ENCODE data around the gene BLTP1.
"Not testable (repeated sequence)": the region's sequence is repeated elsewhere in the genome, so short reads cannot be mapped to it uniquely, and the experiment has no call there.

Gene BLTP1, protein sequence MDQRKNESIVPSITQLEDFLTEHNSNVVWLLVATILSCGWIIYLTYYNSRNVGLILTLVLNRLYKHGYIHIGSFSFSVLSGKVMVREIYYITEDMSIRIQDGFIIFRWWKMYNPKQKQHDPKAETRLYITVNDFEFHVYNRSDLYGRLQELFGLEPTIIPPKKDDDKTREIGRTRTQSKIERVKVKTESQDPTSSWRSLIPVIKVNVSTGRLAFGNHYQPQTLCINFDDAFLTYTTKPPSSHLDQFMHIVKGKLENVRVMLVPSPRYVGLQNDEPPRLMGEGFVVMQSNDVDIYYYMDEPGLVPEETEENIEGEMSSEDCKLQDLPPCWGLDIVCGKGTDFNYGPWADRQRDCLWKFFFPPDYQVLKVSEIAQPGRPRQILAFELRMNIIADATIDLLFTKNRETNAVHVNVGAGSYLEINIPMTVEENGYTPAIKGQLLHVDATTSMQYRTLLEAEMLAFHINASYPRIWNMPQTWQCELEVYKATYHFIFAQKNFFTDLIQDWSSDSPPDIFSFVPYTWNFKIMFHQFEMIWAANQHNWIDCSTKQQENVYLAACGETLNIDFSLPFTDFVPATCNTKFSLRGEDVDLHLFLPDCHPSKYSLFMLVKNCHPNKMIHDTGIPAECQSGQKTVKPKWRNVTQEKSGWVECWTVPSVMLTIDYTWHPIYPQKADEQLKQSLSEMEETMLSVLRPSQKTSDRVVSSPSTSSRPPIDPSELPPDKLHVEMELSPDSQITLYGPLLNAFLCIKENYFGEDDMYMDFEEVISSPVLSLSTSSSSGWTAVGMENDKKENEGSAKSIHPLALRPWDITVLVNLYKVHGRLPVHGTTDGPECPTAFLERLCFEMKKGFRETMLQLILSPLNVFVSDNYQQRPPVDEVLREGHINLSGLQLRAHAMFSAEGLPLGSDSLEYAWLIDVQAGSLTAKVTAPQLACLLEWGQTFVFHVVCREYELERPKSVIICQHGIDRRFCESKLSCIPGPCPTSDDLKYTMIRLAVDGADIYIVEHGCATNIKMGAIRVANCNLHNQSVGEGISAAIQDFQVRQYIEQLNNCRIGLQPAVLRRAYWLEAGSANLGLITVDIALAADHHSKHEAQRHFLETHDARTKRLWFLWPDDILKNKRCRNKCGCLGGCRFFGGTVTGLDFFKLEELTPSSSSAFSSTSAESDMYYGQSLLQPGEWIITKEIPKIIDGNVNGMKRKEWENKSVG (N-terminal part only)

DNA sequence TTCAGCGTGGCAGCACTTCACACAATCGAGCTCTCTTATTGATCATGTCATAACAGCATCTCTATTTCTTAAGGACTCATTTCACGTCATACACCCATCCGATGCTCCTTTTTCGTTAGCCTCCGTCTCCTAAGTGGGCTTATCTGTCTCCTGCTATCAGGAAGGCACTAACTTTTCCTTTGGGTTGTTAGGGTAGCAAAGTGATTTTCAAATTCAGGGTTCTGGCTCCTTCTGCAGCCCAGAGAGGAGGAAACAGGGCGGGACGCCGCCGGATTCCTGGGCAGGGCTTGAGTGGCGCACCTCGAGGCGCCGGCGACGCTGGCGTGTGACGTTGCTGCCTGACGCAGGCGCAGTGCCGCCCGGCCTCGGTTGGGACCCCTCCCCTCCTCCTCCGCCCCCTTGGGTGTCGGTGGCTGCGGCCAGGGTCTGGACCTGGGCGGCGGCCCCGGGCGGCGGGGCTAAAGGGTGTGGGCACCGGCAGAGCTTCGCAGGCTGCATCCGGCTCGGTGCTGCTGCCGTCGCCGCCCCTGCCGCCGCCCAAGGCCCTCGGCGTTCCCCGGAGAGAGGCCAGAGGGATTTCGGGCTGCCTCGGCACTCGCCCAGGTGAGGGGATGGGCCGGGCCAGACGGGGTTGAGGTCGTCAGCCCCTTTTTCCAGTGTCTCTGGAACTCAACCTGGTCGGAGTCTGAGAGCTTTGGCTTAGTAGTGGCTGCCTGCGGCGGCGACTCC, at the start of gene BLTP1:
Gene BLTP1, plus strand, starts transcription at position 350 of the 729 bp plus-strand sequence. CDS start 18,317 bp downstream, outside the sequence.
- DNase-seq (ENCODE audit: low spot score): peak; percentile 61

DNA sequence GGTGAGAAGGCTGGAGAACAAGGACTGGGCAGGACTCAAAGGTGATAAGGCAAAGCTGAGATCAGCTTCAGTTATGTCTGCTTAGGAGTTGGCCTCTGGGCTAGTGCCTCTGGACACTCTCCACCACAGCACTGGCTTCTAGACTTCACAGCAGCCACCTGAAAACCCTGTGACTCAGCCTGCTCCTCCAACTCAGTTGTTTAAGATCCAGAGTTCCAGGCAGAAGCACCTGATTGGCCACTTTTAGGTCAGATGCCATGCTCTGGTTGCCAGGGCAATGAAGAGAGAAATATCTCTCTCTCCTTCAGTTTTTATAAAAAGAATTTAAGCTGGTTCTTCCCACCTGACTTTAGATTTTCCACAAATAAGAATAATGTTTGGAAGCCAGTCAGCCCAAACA, 47.9 kb upstream of the BLTP1 start:
- DNase-seq (ENCODE audit: low spot score): no peak

DNA sequence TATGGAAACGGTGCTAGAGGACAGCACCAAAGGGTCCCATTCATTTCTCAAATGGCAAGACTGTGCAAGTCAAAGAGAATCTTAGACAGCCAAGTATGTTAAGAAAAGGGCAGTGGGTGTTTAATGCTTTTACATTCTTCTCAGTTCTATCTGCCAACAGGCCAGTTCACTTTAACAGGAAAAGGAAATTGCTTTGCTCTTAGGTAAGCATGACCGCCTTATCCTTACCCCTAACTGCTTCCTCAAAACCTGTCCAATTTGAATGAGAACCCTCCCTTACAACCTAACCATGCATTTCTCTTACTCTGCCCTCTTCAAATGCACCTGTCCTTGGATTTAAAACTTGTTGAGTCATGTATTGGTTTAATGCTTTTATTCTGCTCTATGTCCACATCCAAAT, 44.5 kb upstream of the BLTP1 start:
- DNase-seq (ENCODE audit: low spot score): no peak

DNA sequence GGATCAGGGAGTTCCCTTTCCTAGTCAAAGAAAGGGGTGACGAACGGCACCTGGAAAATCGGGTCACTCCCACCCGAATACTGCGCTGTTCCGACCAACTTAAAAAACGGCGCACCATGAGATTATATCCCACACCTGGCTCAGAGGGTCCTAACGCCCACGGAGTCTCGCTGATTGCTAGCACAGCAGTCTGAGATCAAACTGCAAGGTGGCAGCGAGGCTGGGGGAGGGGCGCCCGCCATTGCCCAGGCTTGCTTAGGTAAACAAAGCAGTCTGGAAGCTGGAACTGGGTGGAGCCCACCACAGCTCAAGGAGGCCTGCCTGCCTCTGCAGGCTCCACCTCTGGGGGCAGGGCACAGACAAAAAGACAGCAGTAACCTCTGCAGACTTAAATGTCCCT, 41.8 kb upstream of the BLTP1 start:
- not testable (repeated sequence) for DNase-seq (ENCODE audit: low spot score)

DNA sequence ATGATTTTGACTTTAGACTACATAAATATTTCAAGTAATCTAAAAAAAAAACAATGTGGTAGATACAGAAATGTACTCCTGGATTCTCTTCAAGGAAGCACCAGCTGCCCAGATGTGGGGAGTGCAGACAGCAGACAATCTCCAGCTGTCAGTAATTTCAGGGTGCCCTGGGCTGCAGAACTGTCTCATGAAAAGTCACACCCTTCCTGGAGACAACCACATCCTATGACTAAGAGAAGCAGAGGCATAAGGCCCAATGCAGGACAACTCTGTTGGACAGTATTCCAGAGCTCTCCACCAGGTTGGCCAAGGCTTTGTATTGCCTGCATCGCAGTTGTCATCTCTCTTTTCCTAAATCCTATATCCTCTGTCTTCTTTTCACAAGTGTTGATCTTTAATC, 34.4 kb upstream of the BLTP1 start:
- DNase-seq (ENCODE audit: low spot score): no peak

DNA sequence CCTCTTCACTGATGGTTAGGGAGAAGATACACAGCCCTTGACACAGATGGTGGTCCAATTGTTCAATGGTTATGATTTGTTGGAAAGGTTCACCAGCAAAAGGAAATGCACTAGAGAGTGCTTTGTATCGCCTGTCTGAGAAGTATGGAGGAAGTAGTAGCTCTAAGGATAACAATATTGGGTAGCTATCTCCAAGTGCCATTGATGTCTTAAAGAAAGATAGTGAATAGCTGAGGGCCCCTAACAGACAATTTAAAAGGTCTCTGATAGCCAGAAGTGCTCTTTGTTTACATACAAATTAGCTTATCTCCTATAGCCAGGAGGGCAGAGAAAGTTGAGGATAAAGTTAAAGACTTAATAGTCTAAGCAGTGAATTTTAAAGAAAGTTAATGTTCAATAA, 33.9 kb upstream of the BLTP1 start:
- no peak for DNase-seq (ENCODE audit: low spot score)

DNA sequence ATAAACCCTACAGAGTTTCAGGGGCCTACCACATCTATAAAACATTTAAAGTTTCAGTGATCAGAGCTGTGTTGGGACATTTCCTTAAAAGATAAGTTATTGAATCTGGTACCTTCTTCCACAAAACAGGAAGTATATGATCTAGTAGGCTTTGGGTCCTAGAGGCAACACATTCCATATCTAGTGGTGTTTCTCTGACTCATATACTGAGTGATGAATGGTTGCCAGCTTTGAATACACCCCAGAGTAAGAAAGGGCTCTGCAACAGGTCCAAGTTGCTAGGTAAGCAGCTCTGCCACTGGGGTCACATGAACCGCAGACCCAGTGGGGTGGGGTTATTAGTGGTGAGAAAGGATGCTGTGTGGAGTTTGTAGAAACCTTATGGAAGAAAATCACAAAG, 32.4 kb upstream of the BLTP1 start:
- no peak for DNase-seq (ENCODE audit: low spot score)

DNA sequence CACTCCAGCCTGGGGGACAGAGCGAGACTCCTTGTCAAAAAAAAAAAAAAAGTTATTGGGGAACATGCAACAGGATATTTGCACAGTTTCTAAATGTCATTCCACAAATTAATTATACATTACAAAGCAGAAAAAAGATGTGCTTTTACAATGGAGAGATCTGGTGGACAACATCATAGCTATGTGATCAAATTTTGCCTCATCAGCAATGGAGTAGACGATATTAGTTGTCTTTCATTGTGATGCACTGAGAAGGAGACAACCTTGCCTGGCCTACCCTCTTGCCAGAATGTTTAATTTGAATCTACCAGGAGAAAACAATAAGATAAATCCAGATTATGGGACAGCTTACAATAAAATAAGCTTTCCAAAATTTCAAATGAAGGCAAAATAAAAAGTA, 30.5 kb upstream of the BLTP1 start:
- no peak for DNase-seq (ENCODE audit: low spot score)

DNA sequence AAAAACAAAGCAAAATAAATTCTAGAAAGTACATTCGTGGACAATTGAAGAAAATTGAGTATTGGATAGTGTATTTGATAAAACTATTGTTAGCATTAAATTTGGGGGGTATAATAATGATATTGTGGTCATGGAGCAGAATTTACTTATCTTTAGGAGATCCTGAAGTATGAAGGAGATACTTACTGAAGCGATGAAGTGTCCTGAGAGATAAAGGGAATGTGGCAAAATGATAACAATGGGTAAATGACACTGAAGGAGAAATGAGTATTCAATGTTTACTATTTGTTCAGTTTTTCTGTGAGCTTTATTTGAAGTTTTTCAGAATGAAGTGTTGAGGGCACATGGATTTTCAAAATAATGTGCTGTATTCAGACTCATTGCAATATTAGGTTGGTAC, 30.0 kb upstream of the BLTP1 start:
- DNase-seq (ENCODE audit: low spot score): no peak

DNA sequence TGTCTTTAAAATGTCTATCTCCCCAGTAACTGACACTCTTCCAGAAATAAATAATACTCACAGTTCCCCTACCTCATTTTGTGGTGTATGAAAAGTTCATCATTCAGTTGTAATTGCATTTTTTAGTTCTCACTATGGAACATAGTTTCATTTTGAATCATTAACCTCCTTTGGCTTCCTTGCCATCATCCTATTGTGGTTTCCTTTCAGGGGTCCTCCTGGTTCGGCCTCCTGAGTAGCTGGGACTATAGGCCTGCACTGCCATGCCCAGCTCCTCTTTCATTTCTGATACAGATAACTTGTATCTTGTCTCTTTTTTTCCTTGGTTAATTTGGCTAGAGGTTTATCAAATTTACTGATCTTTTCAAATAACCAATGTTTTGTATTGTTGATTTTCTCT, 23.1 kb upstream of the BLTP1 start:
- DNase-seq (ENCODE audit: low spot score): no peak

DNA sequence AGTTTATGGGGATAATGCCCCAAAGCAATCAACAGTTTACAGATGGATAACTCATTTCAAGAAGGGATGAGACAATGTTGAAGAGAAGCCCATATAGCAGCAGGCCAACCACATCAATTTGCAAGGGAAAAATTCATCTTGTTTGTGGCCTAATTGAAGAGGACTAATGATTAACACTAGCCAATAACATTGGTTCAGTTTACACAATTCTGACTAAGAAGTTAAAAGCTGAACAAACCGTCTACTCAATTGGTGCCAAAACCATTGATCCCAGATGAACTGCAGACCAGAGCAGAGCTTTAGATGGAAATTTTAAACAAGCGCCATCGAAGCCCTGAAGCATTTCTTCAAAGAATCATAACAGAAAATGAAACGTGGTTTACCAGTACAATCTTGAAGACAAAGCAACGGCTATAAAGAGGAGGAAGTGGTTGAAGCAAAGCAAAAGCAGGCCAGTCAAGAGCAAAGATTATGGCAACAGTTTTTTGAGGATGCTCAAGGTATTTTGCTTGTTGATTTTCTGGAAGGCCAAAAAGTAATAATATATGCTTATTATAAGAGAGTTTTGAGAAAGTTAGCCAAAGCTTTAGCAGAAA, 20.5 kb upstream of the BLTP1 start:
- DNase-seq (ENCODE audit: low spot score): no peak

DNA sequence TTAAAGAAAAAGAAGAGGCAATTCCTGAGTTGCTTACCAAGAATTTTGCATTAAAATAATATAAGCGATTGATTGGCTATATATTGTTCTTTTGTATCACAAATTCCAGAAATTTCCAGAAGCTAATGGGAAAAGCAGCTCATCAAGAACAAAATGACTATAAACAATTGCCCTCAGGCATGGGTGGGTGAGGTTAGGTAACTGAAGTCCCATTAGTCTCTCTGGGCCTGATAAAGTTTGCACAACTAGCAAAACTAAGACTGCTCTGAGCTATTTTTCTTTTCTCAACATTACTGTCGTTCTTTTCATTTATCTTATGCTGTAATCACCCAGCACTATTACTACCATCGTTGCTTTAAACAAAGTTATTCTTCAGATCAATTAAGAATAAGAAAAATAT, 19.2 kb upstream of the BLTP1 start:
- no peak for DNase-seq (ENCODE audit: low spot score)

DNA sequence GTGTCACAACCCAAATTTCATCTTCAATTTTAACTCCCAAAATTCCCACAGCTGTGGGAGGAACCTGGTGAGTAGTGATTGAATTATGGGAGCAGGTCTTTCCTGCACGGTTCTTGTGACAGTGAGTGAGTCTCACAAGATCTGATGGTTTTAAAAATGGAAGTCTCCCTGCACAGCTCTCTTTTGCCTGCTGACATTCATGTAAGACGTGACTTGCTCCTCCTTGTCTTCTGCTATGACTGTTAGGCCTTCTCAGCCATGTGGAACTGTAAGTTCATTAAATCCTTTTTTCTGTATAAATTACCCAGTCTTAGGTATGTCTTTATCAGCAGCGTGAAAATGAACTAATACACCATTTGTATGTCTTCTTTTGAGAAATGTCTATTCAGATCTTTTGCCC, 13.0 kb upstream of the BLTP1 start:
- DNase-seq (ENCODE audit: low spot score): no peak

DNA sequence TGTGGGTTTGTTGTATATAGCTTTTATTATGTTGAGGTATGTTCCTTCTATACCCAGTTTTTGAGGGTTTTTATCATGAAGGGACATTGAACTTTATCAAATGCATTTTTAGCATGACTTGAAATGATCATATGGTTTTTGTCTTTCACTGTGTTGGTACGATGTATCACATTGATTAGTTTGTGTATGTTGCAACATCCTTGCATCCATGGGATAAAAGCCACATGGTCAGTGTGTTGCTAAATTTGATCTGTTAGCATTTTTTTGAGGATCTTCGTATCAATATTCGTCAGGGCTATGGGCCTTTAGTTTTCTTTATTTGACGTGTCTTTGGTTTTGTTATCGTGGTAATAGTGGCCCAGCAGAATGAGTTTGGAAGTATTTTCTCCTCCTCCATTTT, 11.3 kb upstream of the BLTP1 start:
- no peak for DNase-seq (ENCODE audit: low spot score)

DNA sequence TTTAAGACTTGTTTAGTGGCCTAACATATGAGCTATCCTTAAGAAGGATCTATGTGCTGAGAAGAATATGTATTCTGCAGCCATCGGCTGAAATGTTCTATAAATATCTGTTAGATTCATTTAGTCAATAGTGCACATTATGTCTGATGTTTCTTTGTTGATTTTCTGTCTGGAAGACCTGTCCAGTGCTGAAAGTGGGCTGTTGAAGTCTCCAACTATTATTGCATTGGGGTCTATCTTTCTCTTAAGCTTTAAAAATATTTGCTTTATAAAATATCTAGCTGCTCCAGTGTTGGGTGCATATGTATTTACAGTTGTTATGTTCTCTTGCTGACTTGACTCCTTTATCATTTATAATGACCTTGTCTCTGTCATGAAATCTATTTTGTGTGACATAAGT, 9.4 kb upstream of the BLTP1 start:
- no peak for DNase-seq (ENCODE audit: low spot score)

DNA sequence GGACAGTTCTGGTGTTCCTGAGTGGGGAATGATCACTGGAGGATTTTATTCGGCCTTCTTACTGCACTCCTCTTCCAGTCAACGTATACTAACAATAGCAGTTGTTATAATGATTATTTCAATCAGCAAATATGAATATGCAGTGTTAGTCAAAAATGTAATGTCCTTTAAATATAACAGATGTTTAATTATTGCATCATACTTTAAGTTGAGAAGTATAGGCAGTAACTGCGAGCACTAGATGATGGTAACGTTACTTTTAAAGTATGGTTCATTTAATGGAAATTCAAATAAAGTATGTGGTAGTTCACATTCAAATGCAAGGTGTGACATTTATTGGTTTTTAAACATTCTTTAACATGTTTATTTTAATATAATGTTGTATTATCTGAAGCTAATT, 5.5 kb upstream of the BLTP1 start:
- no peak for DNase-seq (ENCODE audit: low spot score)

DNA sequence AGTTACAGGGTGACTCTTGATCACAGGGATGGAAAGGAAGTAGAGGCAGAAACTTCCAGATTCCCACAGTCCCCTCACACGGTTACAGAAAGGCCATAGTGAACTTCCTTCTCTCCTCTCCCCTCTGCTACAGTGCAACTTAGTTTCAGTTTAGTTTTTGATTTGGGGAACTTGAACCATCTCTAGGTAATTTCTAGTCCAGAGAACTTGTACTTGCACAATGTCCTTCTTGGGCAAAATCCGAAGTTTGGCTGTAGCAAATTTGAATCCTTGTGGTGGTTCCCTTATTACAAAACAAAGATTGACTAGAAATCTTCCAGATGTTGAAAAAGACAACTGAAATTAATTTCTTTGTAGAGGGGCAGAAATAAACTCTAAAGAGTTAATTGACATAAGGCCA, 1.2 kb upstream of the BLTP1 start:
- no peak for DNase-seq (ENCODE audit: low spot score)

DNA sequence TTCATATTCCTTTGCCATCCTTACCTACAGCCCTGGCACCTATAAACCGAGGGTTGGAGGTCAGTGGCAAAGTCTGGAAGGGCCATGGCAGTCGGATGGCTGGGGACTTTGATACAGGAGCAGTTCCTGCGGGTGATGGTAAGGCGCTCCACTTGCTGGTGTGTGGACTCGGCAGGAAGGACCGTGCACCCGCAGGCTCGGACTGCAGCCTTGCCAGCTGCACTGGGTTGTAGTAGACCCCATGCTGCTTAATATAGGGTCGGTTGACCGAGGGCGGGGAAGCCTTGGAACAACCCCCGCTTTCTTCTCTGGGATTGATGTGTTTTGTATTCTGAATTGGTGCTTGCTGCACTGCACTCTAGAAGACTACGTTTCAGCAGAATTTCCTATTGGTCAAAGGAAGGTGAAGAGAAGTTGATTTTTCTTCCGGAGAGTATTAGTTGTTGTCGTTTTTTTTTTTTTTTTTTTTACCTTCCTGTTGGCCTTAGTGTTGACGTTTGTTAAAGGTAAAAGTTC, 638 bp downstream of the BLTP1 start:
- DNase-seq (ENCODE audit: low spot score): peak; percentile 8

DNA sequence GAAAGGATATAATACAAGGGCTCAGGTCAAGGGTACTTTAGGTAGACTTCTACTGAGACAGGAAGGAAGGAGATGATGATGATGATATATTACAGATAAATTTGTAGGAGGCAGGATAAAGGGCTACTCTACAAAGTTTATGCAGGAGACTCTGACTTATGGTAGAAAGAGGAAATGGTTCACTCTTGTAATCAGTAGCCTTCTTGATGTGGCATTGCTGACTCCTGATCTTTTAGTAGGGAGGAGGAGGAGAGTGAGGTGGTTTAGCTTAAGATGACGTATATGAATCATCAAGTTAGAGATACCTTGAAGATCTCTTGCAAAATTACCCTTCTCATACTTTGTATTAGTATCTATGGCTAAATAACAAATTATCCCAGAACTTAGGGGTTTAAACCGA, 4.7 kb downstream of the BLTP1 start:
- no peak for DNase-seq (ENCODE audit: low spot score)

DNA sequence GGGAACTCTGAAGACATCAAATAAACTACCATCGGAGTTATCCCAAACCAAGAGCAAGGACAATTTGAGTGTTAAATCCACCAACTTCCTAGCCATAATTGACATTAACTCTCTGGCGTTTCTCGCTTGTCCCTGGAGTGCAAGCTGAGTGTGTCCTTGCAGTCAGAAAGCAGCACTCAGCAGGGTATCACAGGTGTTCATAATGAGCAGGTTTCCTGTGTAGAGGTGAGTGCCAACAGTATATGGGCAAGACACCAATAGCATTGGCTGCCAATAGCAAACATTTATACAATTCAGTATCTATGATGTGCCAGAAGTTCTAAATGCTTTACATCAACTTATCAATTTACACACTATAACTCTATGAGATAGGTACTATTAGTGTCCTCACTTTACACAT, 11.2 kb downstream of the BLTP1 start:
- no peak for DNase-seq (ENCODE audit: low spot score)

DNA sequence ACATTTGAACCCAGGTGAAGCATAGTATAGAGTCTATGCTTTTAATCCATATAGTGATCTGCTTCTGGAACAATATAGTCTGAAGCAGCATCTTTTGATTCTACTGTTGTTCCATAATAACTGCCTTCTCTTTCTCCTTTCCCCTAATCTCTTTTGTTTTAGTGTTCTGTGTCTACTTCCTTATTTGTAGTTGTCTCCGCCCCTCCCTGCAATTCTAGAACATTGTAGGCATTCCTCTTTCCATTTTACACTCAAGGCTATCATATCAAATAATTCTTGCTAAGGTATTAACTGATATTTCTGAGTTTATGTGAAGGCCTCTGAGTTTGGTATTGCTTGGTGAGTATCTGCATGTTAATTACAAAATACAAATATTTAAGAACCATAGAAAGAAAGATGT, 11.6 kb downstream of the BLTP1 start:
- no peak for DNase-seq (ENCODE audit: low spot score)

Data from HuH-7.5 (cell line).